Naive thymus-derived CD4-positive, alpha-beta T cell (primary cell): ENCODE data around the gene MED15. TPM values are rescaled to one million over a fixed set of nuclear protein-coding genes. Genes with fewer than 3 reads are reported as not detected.
A peak's percentile ranks its signal among the peaks of the same experiment; 100 is the strongest.
"Not testable (repeated sequence)": the region's sequence is repeated elsewhere in the genome, so short reads cannot be mapped to it uniquely, and the experiment has no call there.

Source experiments
- ATAC-seq: fragments of 150-1000 bp; cut with Tn5 transposase; 2 replicates; pipeline ENCODE4 v1.10.0; 2021; ENCODE audit warnings: mild to moderate bottlenecking, moderate library complexity
- CTCF ChIA-PET: fragments of 350-600 bp; sonication (Branson Sonifier 250); formaldehyde crosslinking; loops from one replicate; lab custom pipeline; 2021; ENCODE audit warnings: antibody characterized with exemption; lab: Charles Lee
- POLR2A ChIA-PET: fragments of 350-600 bp; sonication (Branson Sonifier 250); formaldehyde crosslinking; loops from one replicate; lab custom pipeline; 2021; ENCODE audit warnings: antibody characterized with exemption, inconsistent platforms; lab: Charles Lee
- DNase-seq, 9 donors: peaks; one replicate each; pipeline versions ENCODE4 v3.0.0 to v3.0.0-alpha.2; 2020 to 2022; ENCODE audit warnings: mixed read lengths in 1 of 9
- H3K27ac ChIP-seq: one replicate; pipeline ENCODE4 v1.7.0; 2013; ENCODE audit warnings: mild to moderate bottlenecking, low read depth, low read length, moderate library complexity
- H3K27me3 ChIP-seq, 2 donors: one replicate each; pipeline ENCODE4 v1.7.0; 2013; ENCODE audit warnings: low read length in 2 of 2, mild to moderate bottlenecking in 2 of 2, moderate library complexity in 2 of 2; ENCODE audit not compliant: control insufficient read depth in 2 of 2, insufficient read depth in 2 of 2
- H3K36me3 ChIP-seq, 3 experiments: 1 replicate in 2 of 3; 2 replicates in 1 of 3; pipeline ENCODE4 v1.7.0; 2013; ENCODE audit warnings: low read length in 3 of 3, mild to moderate bottlenecking in 3 of 3, moderate library complexity in 1 of 3; ENCODE audit not compliant: insufficient read depth in 3 of 3, control insufficient read depth in 2 of 3
- H3K4me1 ChIP-seq, 2 donors: one replicate each; pipeline ENCODE4 v1.7.0; 2013; ENCODE audit warnings: low read length in 2 of 2, mild to moderate bottlenecking in 2 of 2, moderate library complexity in 1 of 2; ENCODE audit not compliant: control insufficient read depth in 2 of 2, insufficient read depth in 2 of 2
- H3K4me3 ChIP-seq: 2 replicates; pipeline ENCODE4 v1.7.0; 2013; ENCODE audit warnings: mild to moderate bottlenecking, low read length
- H3K9me3 ChIP-seq, 3 experiments: 1 replicate in 2 of 3; 2 replicates in 1 of 3; pipeline ENCODE4 v1.7.0; 2013; ENCODE audit warnings: low read length in 3 of 3; ENCODE audit not compliant: control insufficient read depth in 2 of 3
- H3K27ac Mint-ChIP-seq, 9 donors: one replicate each; pipeline ENCODE4 v1.8.0; 2020 to 2022; ENCODE audit warnings: mixed read lengths in 9 of 9, mild to moderate bottlenecking in 8 of 9, moderate library complexity in 5 of 9, inconsistent platforms in 2 of 9
- H3K27me3 Mint-ChIP-seq, 5 donors: one replicate each; pipeline ENCODE4 v1.8.0; 2021 to 2022; ENCODE audit warnings: mixed read lengths in 5 of 5, mild to moderate bottlenecking in 1 of 5
- H3K36me3 Mint-ChIP-seq, 5 donors: one replicate each; pipeline ENCODE4 v1.8.0; 2020 to 2022; ENCODE audit warnings: mixed read lengths in 5 of 5, mild to moderate bottlenecking in 3 of 5, inconsistent platforms in 1 of 5
- H3K4me1 Mint-ChIP-seq, 7 donors: one replicate each; pipeline ENCODE4 v1.8.0; 2020 to 2022; ENCODE audit warnings: mixed read lengths in 7 of 7, mild to moderate bottlenecking in 3 of 7, inconsistent platforms in 1 of 7
- H3K4me3 Mint-ChIP-seq, 10 donors: one replicate each; pipeline ENCODE4 v1.8.0; 2020 to 2022; ENCODE audit warnings: mild to moderate bottlenecking in 10 of 10, mixed read lengths in 10 of 10, moderate library complexity in 6 of 10, inconsistent platforms in 2 of 10
- H3K9me3 Mint-ChIP-seq, 11 donors: one replicate each; pipeline ENCODE4 v1.8.0; 2020 to 2022; ENCODE audit warnings: mixed read lengths in 11 of 11, mild to moderate bottlenecking in 4 of 11, inconsistent platforms in 1 of 11, moderate library complexity in 1 of 11
- intact Hi-C, 2 donors: fragments of 100-400 bp; cut with micrococcal nuclease; formaldehyde crosslinking; loops; one replicate each; pipeline ENCODE4 v1.15.1; 2023
- polyA plus RNA-seq, 2 donors: library from polyadenylated mRNA; unstranded; fragments of 300-500 nt; fragmentation: Illumina TruSeq; gene quantifications; one replicate each; pipeline ENCODE4 v1.2.3, GENCODE V29; 2021
- total RNA-seq, 6 experiments: library from RNA in 5 of 6; stranded (reverse) in 5 of 6; gene quantifications; 1 replicate in 5 of 6; 2 replicates in 1 of 6; pipeline ENCODE4 v1.2.3 and lab custom pipeline; 2021 to 2026

The MED15 gene
- total and polyA plus RNA-seq, 7 experiments from 2014 or later = 24.3 to 235 (median 192) TPM

GRCh38 chr22:20615021-20615420 is 107.6 kb downstream of the MED15 start:
- Mint-ChIP-seq H3K36me3 (no peaks in the 10 kb centered on the region), H3K4me3 (no peak overlapping the region), H3K4me1 (peaks cover 0 to 15% (median 5%) of the 10 kb centered on the region in 7 donors), H3K9me3 (no peaks in the 10 kb centered on the region), H3K27me3 (peaks cover 0 to 6% (median 0%) of the 10 kb centered on the region in 5 donors), H3K27ac (no peak overlapping the region)
- ChIA-PET POLR2A (interaction anchor here (0.6 kb wide), 1 partner anchor 45 kb away, joined by 4 read pairs; no protein-coding TSS in a partner anchor), CTCF (no interaction called here)
- intact Hi-C loops = no loop called here
- Histone ChIP-seq H3K4me1 (no peaks in the 10 kb centered on the region), H3K27ac (no peak overlapping the region), H3K36me3 (no peaks in the 10 kb centered on the region), H3K4me3 (no peak overlapping the region), H3K27me3 (no peaks in the 10 kb centered on the region), H3K9me3 (no peaks in the 10 kb centered on the region)
- ATAC-seq (no peak), DNase-seq (no peak)

- Mint-ChIP-seq H3K27me3 (peaks cover 0 to 4% (median 0%) of the 10 kb centered on the region in 5 donors), H3K27ac (peak overlapping the region in 1 of 9 donors; percentile 31), H3K4me3 (no peak overlapping the region), H3K9me3 (no peaks in the 10 kb centered on the region), H3K4me1 (peaks cover 0 to 9% (median 5%) of the 10 kb centered on the region in 7 donors), H3K36me3 (no peaks in the 10 kb centered on the region)
- H3K4me3 ChIP-seq = no peak overlapping the region
- H3K36me3 ChIP-seq = no peaks in the 10 kb centered on the region
- CTCF ChIA-PET = no interaction called here
- DNase-seq (no peak), ATAC-seq (no peak)
- no peak overlapping the region for H3K27ac ChIP-seq
- H3K9me3 ChIP-seq = no peaks in the 10 kb centered on the region
- intact Hi-C loops = no loop called here
- no peaks in the 10 kb centered on the region for H3K4me1 ChIP-seq
- H3K27me3 ChIP-seq = no peaks in the 10 kb centered on the region
- POLR2A ChIA-PET = interaction anchor here (0.6 kb wide), 1 partner anchor 45 kb away, joined by 4 read pairs; no protein-coding TSS in a partner anchor
Observed at GRCh38 chr22:20615533-20616450, 108.4 kb downstream of the MED15 start.

- Histone ChIP-seq H3K27ac (no peak overlapping the region), H3K27me3 (no peaks in the 10 kb centered on the region), H3K4me1 (no peaks in the 10 kb centered on the region), H3K36me3 (no peaks in the 10 kb centered on the region), H3K9me3 (no peaks in the 10 kb centered on the region), H3K4me3 (no peak overlapping the region)
- POLR2A ChIA-PET = no interaction called here
- Mint-ChIP-seq H3K27me3 (peaks cover 0 to 4% (median 0%) of the 10 kb centered on the region in 5 donors), H3K4me1 (peaks cover 0 to 8% (median 4%) of the 10 kb centered on the region in 7 donors), H3K36me3 (no peaks in the 10 kb centered on the region), H3K4me3 (no peak overlapping the region), H3K9me3 (no peaks in the 10 kb centered on the region), H3K27ac (peak overlapping the region in 1 of 9 donors; percentile 31)
- no peak for DNase-seq
- intact Hi-C loops = no loop called here
- ATAC-seq = no peak
- CTCF ChIA-PET = no interaction called here
Observed at GRCh38 chr22:20616451-20617043, 109.1 kb downstream of the MED15 start.

GRCh38 chr22:20618488-20618887 is 111.1 kb downstream of the MED15 start:
- Mint-ChIP-seq H3K4me1 (no peaks in the 10 kb centered on the region), H3K9me3 (no peaks in the 10 kb centered on the region), H3K36me3 (no peaks in the 10 kb centered on the region), H3K4me3 (no peak overlapping the region), H3K27ac (no peak overlapping the region), H3K27me3 (peaks cover 0 to 4% (median 0%) of the 10 kb centered on the region in 5 donors)
- no peak overlapping the region for H3K4me3 ChIP-seq
- no peaks in the 10 kb centered on the region for H3K4me1 ChIP-seq
- intact Hi-C loops = no loop called here
- DNase-seq (no peak), ATAC-seq (no peak)
- CTCF ChIA-PET = no interaction called here
- no peak overlapping the region for H3K27ac ChIP-seq
- no peaks in the 10 kb centered on the region for H3K36me3 ChIP-seq
- POLR2A ChIA-PET = no interaction called here
- H3K9me3 ChIP-seq = no peaks in the 10 kb centered on the region
- H3K27me3 ChIP-seq = no peaks in the 10 kb centered on the region

- POLR2A ChIA-PET = no interaction called here
- DNase-seq (no peak), ATAC-seq (no peak)
- Histone ChIP-seq H3K36me3 (no peaks in the 10 kb centered on the region), H3K27ac (no peak overlapping the region), H3K9me3 (no peaks in the 10 kb centered on the region), H3K4me1 (no peaks in the 10 kb centered on the region), H3K4me3 (no peak overlapping the region), H3K27me3 (no peaks in the 10 kb centered on the region)
- no peak overlapping the region for H3K27ac Mint-ChIP-seq
- H3K36me3 Mint-ChIP-seq = no peaks in the 10 kb centered on the region
- CTCF ChIA-PET = no interaction called here
- H3K4me3 Mint-ChIP-seq = no peak overlapping the region
- H3K27me3 Mint-ChIP-seq = peaks cover 0 to 1% (median 0%) of the 10 kb centered on the region in 5 donors
- H3K4me1 Mint-ChIP-seq = peaks cover 0 to 5% (median 0%) of the 10 kb centered on the region in 7 donors
- no peaks in the 10 kb centered on the region for H3K9me3 Mint-ChIP-seq
- intact Hi-C loops = no loop called here
Observed at GRCh38 chr22:20619045-20619892, 111.9 kb downstream of the MED15 start.

GRCh38 chr22:20619893-20620194 is 112.4 kb downstream of the MED15 start:
- intact Hi-C loops, POLR2A ChIA-PET, H3K4me3 Mint-ChIP-seq, DNase-seq, H3K27me3 Mint-ChIP-seq, H3K27me3 ChIP-seq, H3K27ac ChIP-seq, CTCF ChIA-PET, H3K27ac Mint-ChIP-seq, H3K4me1 Mint-ChIP-seq, H3K4me3 ChIP-seq, ATAC-seq, H3K9me3 ChIP-seq, H3K9me3 Mint-ChIP-seq, H3K36me3 ChIP-seq, H3K4me1 ChIP-seq, H3K36me3 Mint-ChIP-seq: not testable (repeated sequence)
